Liver (tissue), 9 donors: ENCODE results near the gene VOPP1. TPM values are rescaled to one million over a fixed set of nuclear protein-coding genes. Genes with fewer than 3 reads are reported as not detected.

Source experiments
- DNase-seq: peaks from one replicate; pipeline ENCODE4 v3.0.0-alpha.2; 2017; ENCODE audit warnings: low spot score
- H3K27ac ChIP-seq, 2 donors: one replicate each; pipeline ENCODE4 v1.7.0; 2013; ENCODE audit warnings: inconsistent platforms in 2 of 2, low read length in 2 of 2, control low read depth in 1 of 2, low read depth in 1 of 2, mild to moderate bottlenecking in 1 of 2
- H3K27me3 ChIP-seq, 4 donors: one replicate each; pipeline versions ENCODE4 v1.6.1 to v1.7.0; 2013; ENCODE audit warnings: low read length in 3 of 4, inconsistent platforms in 1 of 4, mild to moderate bottlenecking in 1 of 4, moderate library complexity in 1 of 4; ENCODE audit not compliant: control insufficient read depth in 4 of 4, insufficient read depth in 4 of 4
- H3K36me3 ChIP-seq, 4 donors: one replicate each; pipeline versions ENCODE4 v1.6.1 to v1.7.0; 2013; ENCODE audit warnings: low read length in 3 of 4, mild to moderate bottlenecking in 3 of 4, low read depth in 1 of 4, moderate library complexity in 1 of 4; ENCODE audit not compliant: control insufficient read depth in 4 of 4, insufficient read depth in 3 of 4
- H3K4me1 ChIP-seq, 4 donors: one replicate each; pipeline versions ENCODE4 v1.6.1 to v1.7.0; 2013; ENCODE audit warnings: low read length in 3 of 4, mild to moderate bottlenecking in 3 of 4, moderate library complexity in 1 of 4; ENCODE audit not compliant: control insufficient read depth in 4 of 4, insufficient read depth in 4 of 4
- H3K4me3 ChIP-seq, 3 donors: one replicate each; pipeline versions ENCODE4 v1.6.1 to v1.7.0; 2013; ENCODE audit warnings: low read length in 3 of 3, control low read depth in 1 of 3, low read depth in 1 of 3, mild to moderate bottlenecking in 1 of 3
- H3K9ac ChIP-seq, 2 donors: one replicate each; pipeline ENCODE4 v1.7.0; 2013; ENCODE audit warnings: low read length in 2 of 2, mild to moderate bottlenecking in 2 of 2, moderate library complexity in 2 of 2, control low read depth in 1 of 2, low read depth in 1 of 2
- H3K9me3 ChIP-seq, 4 donors: one replicate each; pipeline versions ENCODE4 v1.6.1 to v1.7.0; 2013; ENCODE audit warnings: low read length in 3 of 4; ENCODE audit not compliant: control insufficient read depth in 4 of 4
- EGR1 ChIP-seq, 2 donors: IDR thresholded peaks; 2 replicates each; pipeline ENCODE4 v1.6.1; 2016 to 2018; ENCODE audit warnings: antibody characterized with exemption in 2 of 2, low read depth in 2 of 2
- FOXA1 ChIP-seq: IDR thresholded peaks from 2 replicates; pipeline ENCODE4 v1.6.1; 2016; ENCODE audit warnings: antibody characterized with exemption
- FOXA2 ChIP-seq: IDR thresholded peaks from 2 replicates; pipeline ENCODE4 v1.6.1; 2016; ENCODE audit warnings: antibody characterized with exemption
- GABPA ChIP-seq, 2 donors: IDR thresholded peaks in 1 of 2; conservative IDR thresholded peaks in 1 of 2; 2 replicates each; pipeline ENCODE4 v1.6.1; 2016; ENCODE audit warnings: antibody characterized with exemption in 2 of 2, mild to moderate bottlenecking in 1 of 2, moderate library complexity in 1 of 2
- HNF4A ChIP-seq, 2 donors: conservative IDR thresholded peaks; 2 replicates each; pipeline ENCODE4 v1.6.1; 2016; ENCODE audit warnings: antibody characterized with exemption in 2 of 2, mild to moderate bottlenecking in 2 of 2
- HNF4G ChIP-seq: IDR thresholded peaks from 2 replicates; pipeline ENCODE4 v1.6.1; 2016; ENCODE audit warnings: antibody characterized with exemption
- JUND ChIP-seq, 2 donors: IDR thresholded peaks; 2 replicates each; pipeline ENCODE4 v1.6.1; 2016; ENCODE audit warnings: antibody characterized with exemption in 2 of 2
- NR2F2 ChIP-seq: IDR thresholded peaks from 2 replicates; pipeline ENCODE4 v1.6.1; 2016; ENCODE audit warnings: antibody characterized with exemption
- RAD21 ChIP-seq, 2 donors: IDR thresholded peaks; 2 replicates each; pipeline ENCODE4 v1.6.1; 2016; ENCODE audit warnings: antibody characterized with exemption in 2 of 2, mild to moderate bottlenecking in 2 of 2
- RXRA ChIP-seq, 2 donors: IDR thresholded peaks; 2 replicates each; pipeline ENCODE4 v1.6.1; 2017 to 2018; ENCODE audit warnings: antibody characterized with exemption in 2 of 2, mild to moderate bottlenecking in 1 of 2
- SP1 ChIP-seq: IDR thresholded peaks from 2 replicates; pipeline ENCODE4 v1.6.1; 2018; ENCODE audit warnings: antibody characterized with exemption, mild to moderate bottlenecking
- TAF1 ChIP-seq: conservative IDR thresholded peaks from 2 replicates; pipeline ENCODE4 v1.6.1; 2016; ENCODE audit warnings: antibody characterized with exemption, mild to moderate bottlenecking
- YY1 ChIP-seq: IDR thresholded peaks from 2 replicates; pipeline ENCODE4 v1.6.1; 2016; ENCODE audit warnings: antibody characterized with exemption, mild to moderate bottlenecking
- WGBS: extraction: QIAGEN DNeasy Blood & Tissue Kit; methylation state at CpG from one replicate; pipeline ENCODE4 v1.1.7; 2013; 5-methylcytosine and 5-hydroxymethylcytosine counted together
- polyA plus RNA-seq, 2 donors: library from polyadenylated mRNA; stranded (reverse) in 1 of 2; unstranded in 1 of 2; fragments of 200-250 nt in 1 of 2; fragments of >200 nt in 1 of 2; fragmentation: Nextera tagmentation in 1 of 2; extraction: Ambion mirVana in 1 of 2; gene quantifications; one replicate each; pipeline versions ENCODE4 v1.2.1 to v1.2.3, GENCODE V29; 2013 to 2015
- total RNA-seq, 2 donors: library from RNA; depleted of rRNA; stranded (reverse); fragments of >200 nt; gene quantifications; one replicate each; pipeline ENCODE4 v1.2.3, GENCODE V29; 2014
- TF ChIP-seq, protein P1 (sequence below): IDR thresholded peaks from 2 replicates; pipeline ENCODE4 v1.6.1; 2016; ENCODE audit warnings: antibody characterized with exemption
- TF ChIP-seq, protein P2 (sequence below): fragments of 150-350 bp; IDR thresholded peaks from 2 replicates; pipeline ENCODE4 v1.5.1; 2017; ENCODE audit warnings: improper control_type of control experiment, low read depth, low read length; ENCODE audit not compliant: missing input control
- TF ChIP-seq, protein P3 (sequence below): IDR thresholded peaks from 2 replicates; pipeline ENCODE4 v1.6.1; 2016; ENCODE audit warnings: antibody characterized with exemption
- TF ChIP-seq, protein P4 (sequence below): IDR thresholded peaks from 2 replicates; pipeline ENCODE4 v1.6.1; 2016; ENCODE audit warnings: antibody characterized with exemption
- TF ChIP-seq, protein P5 (sequence below): IDR thresholded peaks from 2 replicates; pipeline ENCODE4 v1.6.1; 2016; ENCODE audit warnings: antibody characterized with exemption, mild to moderate bottlenecking
- donor health status: healthy.
- donor health status: healthy.
- donor health status: healthy.
- donor health status: healthy.
- donor health status: healthy.

VOPP1 gene
- total and polyA plus RNA-seq, 4 donors, result 11.5 to 23.8 (median 21.7) TPM

DNA sequence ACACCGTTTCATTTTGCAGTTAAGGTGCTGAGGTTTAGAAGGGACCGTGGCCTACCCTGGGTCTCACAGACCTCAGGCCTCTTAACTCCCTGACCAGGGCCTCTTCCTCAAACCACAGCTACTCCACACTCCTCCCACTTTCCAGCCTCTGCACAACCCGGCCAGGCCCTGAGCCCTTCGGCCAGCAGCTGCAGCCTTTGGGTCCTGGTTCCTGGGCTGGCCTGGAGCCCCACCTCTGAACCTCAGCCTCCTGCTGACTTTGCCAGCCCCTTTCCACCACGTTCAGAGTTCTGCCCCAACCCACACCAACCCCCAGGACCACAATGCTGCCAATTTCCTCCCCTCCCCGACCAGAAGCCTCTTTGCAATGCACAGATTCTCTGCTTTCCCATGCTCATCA, 84.1 kb downstream of the VOPP1 start:
- H3K4me1 ChIP-seq, result no peaks in the 10 kb centered on the region
- DNase-seq, result no peak
- H3K4me3 ChIP-seq, result no peak overlapping the region
- no peaks in the 10 kb centered on the region for H3K27me3 ChIP-seq
- H3K9me3 ChIP-seq, result no peaks in the 10 kb centered on the region
- no peak overlapping the region for H3K9ac ChIP-seq
- peaks cover 8 to 16% (median 11%) of the 10 kb centered on the region in 4 donors for H3K36me3 ChIP-seq
- no peak overlapping the region for H3K27ac ChIP-seq
- 75% methylated on average over 6 of the region's 6 CpGs for WGBS
- no peak for TF ChIP-seq FOXA1
- no peak for TF ChIP-seq RXRA (IDR thresholded peaks at IDR 0.05)
- TF ChIP-seq NR2F2, result no peak
- TF ChIP-seq TAF1, result no peak
- no peak for TF ChIP-seq HNF4G
- TF ChIP-seq JUND (IDR thresholded peaks at IDR 0.05), result no peak
- no peak for TF ChIP-seq RAD21 (IDR thresholded peaks at IDR 0.05)
- no peak for TF ChIP-seq SP1
- TF ChIP-seq EGR1 (IDR thresholded peaks at IDR 0.05; ENCODE audit: low read depth in 2 of 2), result no peak
- TF ChIP-seq, protein P1, sequence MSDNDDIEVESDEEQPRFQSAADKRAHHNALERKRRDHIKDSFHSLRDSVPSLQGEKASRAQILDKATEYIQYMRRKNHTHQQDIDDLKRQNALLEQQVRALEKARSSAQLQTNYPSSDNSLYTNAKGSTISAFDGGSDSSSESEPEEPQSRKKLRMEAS, result no peak
- TF ChIP-seq, protein P2, sequence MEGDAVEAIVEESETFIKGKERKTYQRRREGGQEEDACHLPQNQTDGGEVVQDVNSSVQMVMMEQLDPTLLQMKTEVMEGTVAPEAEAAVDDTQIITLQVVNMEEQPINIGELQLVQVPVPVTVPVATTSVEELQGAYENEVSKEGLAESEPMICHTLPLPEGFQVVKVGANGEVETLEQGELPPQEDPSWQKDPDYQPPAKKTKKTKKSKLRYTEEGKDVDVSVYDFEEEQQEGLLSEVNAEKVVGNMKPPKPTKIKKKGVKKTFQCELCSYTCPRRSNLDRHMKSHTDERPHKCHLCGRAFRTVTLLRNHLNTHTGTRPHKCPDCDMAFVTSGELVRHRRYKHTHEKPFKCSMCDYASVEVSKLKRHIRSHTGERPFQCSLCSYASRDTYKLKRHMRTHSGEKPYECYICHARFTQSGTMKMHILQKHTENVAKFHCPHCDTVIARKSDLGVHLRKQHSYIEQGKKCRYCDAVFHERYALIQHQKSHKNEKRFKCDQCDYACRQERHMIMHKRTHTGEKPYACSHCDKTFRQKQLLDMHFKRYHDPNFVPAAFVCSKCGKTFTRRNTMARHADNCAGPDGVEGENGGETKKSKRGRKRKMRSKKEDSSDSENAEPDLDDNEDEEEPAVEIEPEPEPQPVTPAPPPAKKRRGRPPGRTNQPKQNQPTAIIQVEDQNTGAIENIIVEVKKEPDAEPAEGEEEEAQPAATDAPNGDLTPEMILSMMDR, result no peak
- TF ChIP-seq HNF4A (conservative IDR thresholded peaks at IDR 0.05), result no peak
- TF ChIP-seq FOXA2, result no peak
- no peak for TF ChIP-seq GABPA (IDR thresholded peaks at IDR 0.05 in 1 of 2, conservative IDR thresholded peaks at IDR 0.05 in 1 of 2)
- TF ChIP-seq, protein P3, sequence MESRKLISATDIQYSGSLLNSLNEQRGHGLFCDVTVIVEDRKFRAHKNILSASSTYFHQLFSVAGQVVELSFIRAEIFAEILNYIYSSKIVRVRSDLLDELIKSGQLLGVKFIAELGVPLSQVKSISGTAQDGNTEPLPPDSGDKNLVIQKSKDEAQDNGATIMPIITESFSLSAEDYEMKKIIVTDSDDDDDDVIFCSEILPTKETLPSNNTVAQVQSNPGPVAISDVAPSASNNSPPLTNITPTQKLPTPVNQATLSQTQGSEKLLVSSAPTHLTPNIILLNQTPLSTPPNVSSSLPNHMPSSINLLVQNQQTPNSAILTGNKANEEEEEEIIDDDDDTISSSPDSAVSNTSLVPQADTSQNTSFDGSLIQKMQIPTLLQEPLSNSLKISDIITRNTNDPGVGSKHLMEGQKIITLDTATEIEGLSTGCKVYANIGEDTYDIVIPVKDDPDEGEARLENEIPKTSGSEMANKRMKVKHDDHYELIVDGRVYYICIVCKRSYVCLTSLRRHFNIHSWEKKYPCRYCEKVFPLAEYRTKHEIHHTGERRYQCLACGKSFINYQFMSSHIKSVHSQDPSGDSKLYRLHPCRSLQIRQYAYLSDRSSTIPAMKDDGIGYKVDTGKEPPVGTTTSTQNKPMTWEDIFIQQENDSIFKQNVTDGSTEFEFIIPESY, result no peak
- no peak for TF ChIP-seq YY1
- TF ChIP-seq, protein P4, sequence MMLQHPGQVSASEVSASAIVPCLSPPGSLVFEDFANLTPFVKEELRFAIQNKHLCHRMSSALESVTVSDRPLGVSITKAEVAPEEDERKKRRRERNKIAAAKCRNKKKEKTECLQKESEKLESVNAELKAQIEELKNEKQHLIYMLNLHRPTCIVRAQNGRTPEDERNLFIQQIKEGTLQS, result no peak
- TF ChIP-seq, protein P5, sequence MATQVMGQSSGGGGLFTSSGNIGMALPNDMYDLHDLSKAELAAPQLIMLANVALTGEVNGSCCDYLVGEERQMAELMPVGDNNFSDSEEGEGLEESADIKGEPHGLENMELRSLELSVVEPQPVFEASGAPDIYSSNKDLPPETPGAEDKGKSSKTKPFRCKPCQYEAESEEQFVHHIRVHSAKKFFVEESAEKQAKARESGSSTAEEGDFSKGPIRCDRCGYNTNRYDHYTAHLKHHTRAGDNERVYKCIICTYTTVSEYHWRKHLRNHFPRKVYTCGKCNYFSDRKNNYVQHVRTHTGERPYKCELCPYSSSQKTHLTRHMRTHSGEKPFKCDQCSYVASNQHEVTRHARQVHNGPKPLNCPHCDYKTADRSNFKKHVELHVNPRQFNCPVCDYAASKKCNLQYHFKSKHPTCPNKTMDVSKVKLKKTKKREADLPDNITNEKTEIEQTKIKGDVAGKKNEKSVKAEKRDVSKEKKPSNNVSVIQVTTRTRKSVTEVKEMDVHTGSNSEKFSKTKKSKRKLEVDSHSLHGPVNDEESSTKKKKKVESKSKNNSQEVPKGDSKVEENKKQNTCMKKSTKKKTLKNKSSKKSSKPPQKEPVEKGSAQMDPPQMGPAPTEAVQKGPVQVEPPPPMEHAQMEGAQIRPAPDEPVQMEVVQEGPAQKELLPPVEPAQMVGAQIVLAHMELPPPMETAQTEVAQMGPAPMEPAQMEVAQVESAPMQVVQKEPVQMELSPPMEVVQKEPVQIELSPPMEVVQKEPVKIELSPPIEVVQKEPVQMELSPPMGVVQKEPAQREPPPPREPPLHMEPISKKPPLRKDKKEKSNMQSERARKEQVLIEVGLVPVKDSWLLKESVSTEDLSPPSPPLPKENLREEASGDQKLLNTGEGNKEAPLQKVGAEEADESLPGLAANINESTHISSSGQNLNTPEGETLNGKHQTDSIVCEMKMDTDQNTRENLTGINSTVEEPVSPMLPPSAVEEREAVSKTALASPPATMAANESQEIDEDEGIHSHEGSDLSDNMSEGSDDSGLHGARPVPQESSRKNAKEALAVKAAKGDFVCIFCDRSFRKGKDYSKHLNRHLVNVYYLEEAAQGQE, result no peak
